HCT116 (cell line): ENCODE data around the gene UBE2D2.

Experiments
- FOSL1 ChIP-seq: IDR thresholded peaks from 2 replicates; pipeline ENCODE4 v1.6.1; 2012; ENCODE audit warnings: low read depth
- SIN3A ChIP-seq: IDR thresholded peaks from 2 replicates; pipeline ENCODE4 v1.6.1; 2012; ENCODE audit warnings: low read depth
- SP1 ChIP-seq: IDR thresholded peaks from 2 replicates; pipeline ENCODE4 v1.6.1; 2012; ENCODE audit warnings: low read depth
- TCF7L2 ChIP-seq: IDR thresholded peaks from 2 replicates; pipeline ENCODE4 v1.7.0; 2011; ENCODE audit warnings: borderline replicate concordance, inconsistent platforms; ENCODE audit not compliant: insufficient read depth, insufficient read length; ENCODE audit errors: extremely low read depth
- TF ChIP-seq, protein P1 (sequence below), 3 experiments: fragments of 200-600 bp in 1 of 3; sonication (generic) in 1 of 3; IDR thresholded peaks in 2 of 3; conservative IDR thresholded peaks in 1 of 3; 2 replicates each; pipeline ENCODE4 v1.5.1; 2012 to 2017; ENCODE audit warnings: low read depth in 2 of 3, low read length in 2 of 3, antibody characterized with exemption in 1 of 3, borderline replicate concordance in 1 of 3, control low read depth in 1 of 3, mild to moderate bottlenecking in 1 of 3, mixed read lengths in 1 of 3, mixed run types in 1 of 3, moderate library complexity in 1 of 3; ENCODE audit not compliant: insufficient read depth in 1 of 3
- TF ChIP-seq, protein P2 (sequence below): IDR thresholded peaks from 2 replicates; pipeline ENCODE4 v1.6.1; 2012

- TF ChIP-seq TCF7L2 = no peak
- TF ChIP-seq, protein P1, sequence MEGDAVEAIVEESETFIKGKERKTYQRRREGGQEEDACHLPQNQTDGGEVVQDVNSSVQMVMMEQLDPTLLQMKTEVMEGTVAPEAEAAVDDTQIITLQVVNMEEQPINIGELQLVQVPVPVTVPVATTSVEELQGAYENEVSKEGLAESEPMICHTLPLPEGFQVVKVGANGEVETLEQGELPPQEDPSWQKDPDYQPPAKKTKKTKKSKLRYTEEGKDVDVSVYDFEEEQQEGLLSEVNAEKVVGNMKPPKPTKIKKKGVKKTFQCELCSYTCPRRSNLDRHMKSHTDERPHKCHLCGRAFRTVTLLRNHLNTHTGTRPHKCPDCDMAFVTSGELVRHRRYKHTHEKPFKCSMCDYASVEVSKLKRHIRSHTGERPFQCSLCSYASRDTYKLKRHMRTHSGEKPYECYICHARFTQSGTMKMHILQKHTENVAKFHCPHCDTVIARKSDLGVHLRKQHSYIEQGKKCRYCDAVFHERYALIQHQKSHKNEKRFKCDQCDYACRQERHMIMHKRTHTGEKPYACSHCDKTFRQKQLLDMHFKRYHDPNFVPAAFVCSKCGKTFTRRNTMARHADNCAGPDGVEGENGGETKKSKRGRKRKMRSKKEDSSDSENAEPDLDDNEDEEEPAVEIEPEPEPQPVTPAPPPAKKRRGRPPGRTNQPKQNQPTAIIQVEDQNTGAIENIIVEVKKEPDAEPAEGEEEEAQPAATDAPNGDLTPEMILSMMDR (IDR thresholded peaks at IDR 0.05 in 2 of 3, conservative IDR thresholded peaks at IDR 0.05 in 1 of 3; ENCODE audit: borderline replicate concordance in 1 of 3, insufficient read depth in 1 of 3, low read depth in 2 of 3, low read length in 2 of 3) = no peak; a peak in 1 of 6 replicates
- no peak for TF ChIP-seq SP1
- TF ChIP-seq, protein P2, sequence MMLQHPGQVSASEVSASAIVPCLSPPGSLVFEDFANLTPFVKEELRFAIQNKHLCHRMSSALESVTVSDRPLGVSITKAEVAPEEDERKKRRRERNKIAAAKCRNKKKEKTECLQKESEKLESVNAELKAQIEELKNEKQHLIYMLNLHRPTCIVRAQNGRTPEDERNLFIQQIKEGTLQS = no peak
- TF ChIP-seq SIN3A = no peak
- no peak for TF ChIP-seq FOSL1
Observed at GRCh38 chr5:139513852-139514485, 47.2 kb upstream of the UBE2D2 start.
